Endothelial cell of umbilical vein (primary cell): ENCODE results near the gene TDRD9. TPM values are rescaled to one million over a fixed set of nuclear protein-coding genes. Genes with fewer than 3 reads are reported as not detected.

Experiments
- BruUV-seq: library from RNA; stranded (reverse); fragments of 400-500 nt; replicated peaks from 2 replicates; lab custom pipeline; 2021; lab: Mats Ljungman, UMichigan
- CTCF ChIA-PET: fragments of 300-600, 350-600 bp; sonication (Branson Sonifier 250); formaldehyde crosslinking; loops from one replicate; lab custom pipeline; 2021; ENCODE audit warnings: antibody characterized with exemption, inconsistent platforms; lab: Charles Lee
- POLR2A ChIA-PET: fragments of 300-600, 350-600 bp; sonication (Branson Sonifier 250); formaldehyde crosslinking; loops from one replicate; lab custom pipeline; 2021; ENCODE audit warnings: antibody characterized with exemption, inconsistent platforms; lab: Charles Lee
- DNase-seq: peaks from one replicate; pipeline ENCODE4 v3.0.0-alpha.2; 2011; ENCODE audit warnings: low read depth, low spot score
- FAIRE-seq: peaks from 2 replicates; lab custom pipeline; 2011; peaks lifted over from hg19 to GRCh38; lab: Jason Lieb, UNC
- H2AFZ ChIP-seq: 2 replicates; pipeline ENCODE4 v1.6.0; 2012; ENCODE audit warnings: low read depth, low read length, control low read depth, inconsistent platforms
- H3K27ac ChIP-seq: 2 replicates; pipeline ENCODE4 v1.5.1; 2011; ENCODE audit warnings: low read depth, mild to moderate bottlenecking, control low read depth, low read length, moderate library complexity; ENCODE audit not compliant: insufficient read depth
- H3K27me3 ChIP-seq, 2 experiments: 2 replicates each; pipeline versions ENCODE4 v1.6.0 to v1.6.1; 2011; ENCODE audit warnings: low read length in 2 of 2, mixed read lengths in 1 of 2; ENCODE audit not compliant: control insufficient read depth in 2 of 2, insufficient read depth in 2 of 2
- H3K36me3 ChIP-seq, 2 experiments: 2 replicates in 1 of 2; 3 replicates in 1 of 2; pipeline ENCODE4 v1.5.1; 2011; ENCODE audit warnings: low read length in 2 of 2, mild to moderate bottlenecking in 1 of 2, moderate library complexity in 1 of 2; ENCODE audit not compliant: control insufficient read depth in 2 of 2, insufficient read depth in 2 of 2; ENCODE audit errors: extremely low read depth in 1 of 2
- H3K4me1 ChIP-seq: 3 replicates; pipeline ENCODE4 v1.5.1; 2011; ENCODE audit warnings: mild to moderate bottlenecking, low read length; ENCODE audit not compliant: control insufficient read depth, insufficient read depth; ENCODE audit errors: extremely low read depth
- H3K4me2 ChIP-seq: 2 replicates; pipeline ENCODE4 v1.6.1; 2011; ENCODE audit warnings: low read length, control low read depth, mixed read lengths; ENCODE audit not compliant: insufficient read depth
- H3K4me3 ChIP-seq, 3 experiments: fragments of 200-600 bp in 1 of 3; sonication (generic), shearing (Covaris generic) in 1 of 3; replicated peaks in 1 of 3; 2 replicates each; pipeline ENCODE4 v1.5.1; 2011 to 2016; ENCODE audit warnings: control low read depth in 3 of 3, low read length in 3 of 3, mild to moderate bottlenecking in 2 of 3, inconsistent platforms in 1 of 3, low read depth in 1 of 3, moderate library complexity in 1 of 3; ENCODE audit not compliant: insufficient read depth in 1 of 3
- H3K79me2 ChIP-seq: 2 replicates; pipeline ENCODE4 v1.6.0; 2012; ENCODE audit warnings: low read length, inconsistent platforms; ENCODE audit not compliant: control insufficient read depth, insufficient read depth
- H3K9ac ChIP-seq: replicated peaks from 2 replicates; pipeline ENCODE3; 2011; ENCODE audit warnings: low read length, control low read depth; ENCODE audit not compliant: insufficient read depth; ENCODE audit errors: extremely low read depth
- H3K9me1 ChIP-seq: replicated peaks from 3 replicates; pipeline ENCODE4 v1.6.0; 2011; ENCODE audit warnings: mild to moderate bottlenecking, low read length; ENCODE audit not compliant: control insufficient read depth, insufficient read depth; ENCODE audit errors: extremely low read depth
- H3K9me3 ChIP-seq: replicated peaks from 2 replicates; pipeline ENCODE4 v1.5.1; 2012; ENCODE audit warnings: low read length, inconsistent platforms; ENCODE audit not compliant: control insufficient read depth, insufficient read depth
- H4K20me1 ChIP-seq: replicated peaks from 2 replicates; pipeline ENCODE3; 2011; ENCODE audit warnings: mild to moderate bottlenecking, low read length; ENCODE audit not compliant: control insufficient read depth, insufficient read depth; ENCODE audit errors: extremely low read depth
- EZH2 ChIP-seq: IDR thresholded peaks from 2 replicates; pipeline ENCODE4 v1.6.1; 2012; ENCODE audit warnings: borderline replicate concordance, low read depth, mild to moderate bottlenecking, moderate library complexity, low read length, inconsistent platforms; ENCODE audit not compliant: severe bottlenecking
- FOS ChIP-seq: IDR thresholded peaks from 2 replicates; pipeline ENCODE4 v1.6.1; 2011; ENCODE audit warnings: mild to moderate bottlenecking, low read length, moderate library complexity, borderline replicate concordance; ENCODE audit not compliant: insufficient read depth
- GATA2 ChIP-seq: IDR thresholded peaks from 2 replicates; pipeline ENCODE4 v1.7.0; 2011; ENCODE audit warnings: low read depth, mild to moderate bottlenecking, moderate library complexity, mixed read lengths, low read length; ENCODE audit not compliant: insufficient read length, insufficient read depth
- JUN ChIP-seq: IDR thresholded peaks from 2 replicates; pipeline ENCODE4 v1.6.1; 2011; ENCODE audit warnings: borderline replicate concordance, low read depth; ENCODE audit not compliant: insufficient read length, insufficient read depth
- MYC ChIP-seq: IDR thresholded peaks from one replicate; pipeline ENCODE4 v1.6.1; 2011; ENCODE audit warnings: mild to moderate bottlenecking, low read depth, low read length
- POLR2A ChIP-seq: IDR thresholded peaks from 2 replicates; pipeline ENCODE4 v1.6.1; 2012; ENCODE audit warnings: low read depth, mild to moderate bottlenecking, control low read depth, low read length
- POLR2AphosphoS5 ChIP-seq: IDR thresholded peaks from 2 replicates; pipeline ENCODE4 v1.6.1; 2012; ENCODE audit warnings: low read depth, mild to moderate bottlenecking, control low read depth, low read length, moderate library complexity; ENCODE audit not compliant: insufficient read depth
- dilution Hi-C: fragments of 300-500 bp; cut with MboI; formaldehyde crosslinking; loops from one replicate; pipeline ENCODE4 v1.15.0; 2019; ENCODE audit warnings: low sequenced_read_pairs; ENCODE audit not compliant: extremely low pct_ligation_motif_present
- intact Hi-C: fragments of 100-400 bp; cut with micrococcal nuclease; formaldehyde crosslinking; loops from one replicate; pipeline ENCODE4 v1.10.0; 2022
- polyA plus RNA-seq, 4 experiments: library from polyadenylated mRNA; depleted of rRNA in 3 of 4; stranded (reverse) in 3 of 4; unstranded in 1 of 4; fragments of >200 nt; gene quantifications; 2 replicates each; pipeline versions ENCODE4 v1.2.1 to v1.2.3, GENCODE V29; 2011 to 2012; ENCODE audit warnings: missing spikeins in 1 of 4
- total RNA-seq: library from RNA; stranded (reverse); gene quantifications from 2 replicates; pipeline ENCODE4 v1.2.3, GENCODE V29; 2021
- TF ChIP-seq, protein P1 (sequence below): IDR thresholded peaks from 2 replicates; pipeline ENCODE4 v1.6.1; 2011; ENCODE audit not compliant: insufficient read depth, insufficient read length
- TF ChIP-seq, protein P2 (sequence below), 2 donors: IDR thresholded peaks; 1 replicate in 1 of 2; 2 replicates in 1 of 2; pipeline ENCODE4 v1.5.1; 2011; ENCODE audit warnings: low read length in 2 of 2, mild to moderate bottlenecking in 2 of 2, moderate library complexity in 2 of 2, control low read depth in 1 of 2, inconsistent platforms in 1 of 2, low read depth in 1 of 2; ENCODE audit not compliant: insufficient read depth in 1 of 2; ENCODE audit errors: extremely low read depth in 1 of 2

TDRD9 gene
- total and polyA plus RNA-seq, 2 donors (not counting 3 experiments of a cell fraction or from before 2014, with no cell fraction given), result 0.52 to 1.4 TPM

DNA sequence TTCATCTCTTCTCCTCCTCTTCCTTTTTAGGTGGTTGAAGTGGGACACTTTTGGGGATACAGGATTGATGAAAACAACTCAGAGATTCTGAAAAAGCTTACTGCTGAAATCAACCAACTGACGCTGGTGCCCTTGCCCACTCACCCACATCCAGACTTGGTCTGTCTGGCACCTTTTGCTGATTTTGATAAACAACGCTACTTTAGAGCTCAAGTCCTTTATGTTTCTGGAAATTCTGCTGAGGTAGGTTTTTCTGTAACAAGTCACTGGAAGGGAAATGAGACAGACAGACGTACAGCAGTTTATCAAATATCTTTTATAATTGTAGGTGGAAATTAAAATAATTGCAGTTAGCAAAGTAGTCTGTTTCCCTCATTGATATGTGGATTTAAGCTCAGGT lies 97.3 kb downstream of the TDRD9 start:
- no peaks in the 10 kb centered on the region for H3K36me3 ChIP-seq
- intact Hi-C loops, result no loop called here
- BruUV-seq, result no TSS peak

DNA sequence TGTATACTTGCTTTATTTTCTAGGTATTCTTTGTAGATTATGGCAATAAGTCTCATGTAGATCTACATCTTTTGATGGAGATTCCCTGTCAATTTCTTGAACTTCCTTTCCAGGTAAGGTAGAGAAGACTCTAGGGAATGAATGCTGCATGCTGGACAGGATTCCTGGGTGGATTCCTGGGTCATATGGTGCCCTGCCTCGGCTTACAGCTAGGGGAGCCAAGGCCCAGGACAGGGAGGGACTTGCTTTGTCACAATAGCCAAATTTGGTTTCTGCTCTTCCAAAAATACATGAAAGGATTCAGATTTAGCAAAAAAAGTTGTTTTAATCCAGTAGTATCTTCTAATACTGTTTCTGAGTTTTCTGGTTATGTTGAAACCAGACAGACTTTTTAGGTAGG lies 97.8 kb downstream of the TDRD9 start:
- Histone ChIP-seq H3K79me2 (no peaks in the 10 kb centered on the region), H4K20me1 (no peaks in the 10 kb centered on the region), H3K9me3 (no peaks in the 10 kb centered on the region), H3K27me3 (peaks cover 0 to 6% of the 10 kb centered on the region in 2 experiments), H3K27ac (no peak overlapping the region), H3K4me3 (no peak overlapping the region), H3K36me3 (no peaks in the 10 kb centered on the region), H3K9me1 (no peaks in the 10 kb centered on the region), H3K4me1 (no peaks in the 10 kb centered on the region), H3K9ac (no peak overlapping the region), H2AFZ (no peak overlapping the region), H3K4me2 (no peak overlapping the region)
- intact Hi-C loops, result no loop called here
- no TSS peak for BruUV-seq
- no peak for DNase-seq
- dilution Hi-C loops, result no loop called here
- POLR2A ChIA-PET, result no interaction called here
- CTCF ChIA-PET, result no interaction called here
- FAIRE-seq, result no peak
- TF ChIP-seq GATA2 (no peak), FOS (no peak), EZH2 (no peak), POLR2A (no peak), POLR2AphosphoS5 (no peak), MYC (no peak), JUN (no peak)
- TF ChIP-seq, protein P1, sequence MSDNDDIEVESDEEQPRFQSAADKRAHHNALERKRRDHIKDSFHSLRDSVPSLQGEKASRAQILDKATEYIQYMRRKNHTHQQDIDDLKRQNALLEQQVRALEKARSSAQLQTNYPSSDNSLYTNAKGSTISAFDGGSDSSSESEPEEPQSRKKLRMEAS, result no peak
- TF ChIP-seq, protein P2, sequence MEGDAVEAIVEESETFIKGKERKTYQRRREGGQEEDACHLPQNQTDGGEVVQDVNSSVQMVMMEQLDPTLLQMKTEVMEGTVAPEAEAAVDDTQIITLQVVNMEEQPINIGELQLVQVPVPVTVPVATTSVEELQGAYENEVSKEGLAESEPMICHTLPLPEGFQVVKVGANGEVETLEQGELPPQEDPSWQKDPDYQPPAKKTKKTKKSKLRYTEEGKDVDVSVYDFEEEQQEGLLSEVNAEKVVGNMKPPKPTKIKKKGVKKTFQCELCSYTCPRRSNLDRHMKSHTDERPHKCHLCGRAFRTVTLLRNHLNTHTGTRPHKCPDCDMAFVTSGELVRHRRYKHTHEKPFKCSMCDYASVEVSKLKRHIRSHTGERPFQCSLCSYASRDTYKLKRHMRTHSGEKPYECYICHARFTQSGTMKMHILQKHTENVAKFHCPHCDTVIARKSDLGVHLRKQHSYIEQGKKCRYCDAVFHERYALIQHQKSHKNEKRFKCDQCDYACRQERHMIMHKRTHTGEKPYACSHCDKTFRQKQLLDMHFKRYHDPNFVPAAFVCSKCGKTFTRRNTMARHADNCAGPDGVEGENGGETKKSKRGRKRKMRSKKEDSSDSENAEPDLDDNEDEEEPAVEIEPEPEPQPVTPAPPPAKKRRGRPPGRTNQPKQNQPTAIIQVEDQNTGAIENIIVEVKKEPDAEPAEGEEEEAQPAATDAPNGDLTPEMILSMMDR (IDR thresholded peaks at IDR 0.05; ENCODE audit: extremely low read depth in 1 of 2, insufficient read depth in 1 of 2, low read depth in 1 of 2, low read length in 2 of 2), result no peak

More for the DNA sequence above, 97.3 kb downstream of the TDRD9 start:
- POLR2A ChIA-PET, result no interaction called here
- Histone ChIP-seq H3K79me2 (no peaks in the 10 kb centered on the region), H3K27me3 (peaks cover 0 to 6% of the 10 kb centered on the region in 2 experiments), H3K9ac (no peak overlapping the region), H3K4me2 (no peak overlapping the region), H3K4me1 (no peaks in the 10 kb centered on the region), H3K4me3 (no peak overlapping the region), H3K27ac (no peak overlapping the region), H3K9me1 (no peaks in the 10 kb centered on the region), H4K20me1 (no peaks in the 10 kb centered on the region), H2AFZ (no peak overlapping the region), H3K9me3 (no peaks in the 10 kb centered on the region)
- TF ChIP-seq FOS (no peak), POLR2AphosphoS5 (no peak), GATA2 (no peak)
- TF ChIP-seq, protein P2 (IDR thresholded peaks at IDR 0.05; ENCODE audit: extremely low read depth in 1 of 2, insufficient read depth in 1 of 2, low read depth in 1 of 2, low read length in 2 of 2), result no peak
- CTCF ChIA-PET, result no interaction called here
- no peak for DNase-seq
- dilution Hi-C loops, result no loop called here
- FAIRE-seq, result no peak
